Endothelial cell of umbilical vein (primary cell): ENCODE data around the gene SLC16A8. TPM values are rescaled to one million over a fixed set of nuclear protein-coding genes. Genes with fewer than 3 reads are reported as not detected.
A peak's percentile ranks its signal among the peaks of the same experiment; 100 is the strongest.

Source experiments
- BruUV-seq: library from RNA; stranded (reverse); fragments of 400-500 nt; replicated peaks from 2 replicates; lab custom pipeline; 2021; lab: Mats Ljungman, UMichigan
- CTCF ChIA-PET: fragments of 300-600, 350-600 bp; sonication (Branson Sonifier 250); formaldehyde crosslinking; loops from one replicate; lab custom pipeline; 2021; ENCODE audit warnings: antibody characterized with exemption, inconsistent platforms; lab: Charles Lee
- POLR2A ChIA-PET: fragments of 300-600, 350-600 bp; sonication (Branson Sonifier 250); formaldehyde crosslinking; loops from one replicate; lab custom pipeline; 2021; ENCODE audit warnings: antibody characterized with exemption, inconsistent platforms; lab: Charles Lee
- DNase-seq: peaks from one replicate; pipeline ENCODE4 v3.0.0-alpha.2; 2011; ENCODE audit warnings: low read depth, low spot score
- FAIRE-seq: peaks from 2 replicates; lab custom pipeline; 2011; peaks lifted over from hg19 to GRCh38; lab: Jason Lieb, UNC
- H2AFZ ChIP-seq: 2 replicates; pipeline ENCODE4 v1.6.0; 2012; ENCODE audit warnings: low read depth, low read length, control low read depth, inconsistent platforms
- H3K27ac ChIP-seq: 2 replicates; pipeline ENCODE4 v1.5.1; 2011; ENCODE audit warnings: low read depth, mild to moderate bottlenecking, control low read depth, low read length, moderate library complexity; ENCODE audit not compliant: insufficient read depth
- H3K27me3 ChIP-seq, 2 experiments: 2 replicates each; pipeline versions ENCODE4 v1.6.0 to v1.6.1; 2011; ENCODE audit warnings: low read length in 2 of 2, mixed read lengths in 1 of 2; ENCODE audit not compliant: control insufficient read depth in 2 of 2, insufficient read depth in 2 of 2
- H3K36me3 ChIP-seq, 2 experiments: 2 replicates in 1 of 2; 3 replicates in 1 of 2; pipeline ENCODE4 v1.5.1; 2011; ENCODE audit warnings: low read length in 2 of 2, mild to moderate bottlenecking in 1 of 2, moderate library complexity in 1 of 2; ENCODE audit not compliant: control insufficient read depth in 2 of 2, insufficient read depth in 2 of 2; ENCODE audit errors: extremely low read depth in 1 of 2
- H3K4me1 ChIP-seq: 3 replicates; pipeline ENCODE4 v1.5.1; 2011; ENCODE audit warnings: mild to moderate bottlenecking, low read length; ENCODE audit not compliant: control insufficient read depth, insufficient read depth; ENCODE audit errors: extremely low read depth
- H3K4me2 ChIP-seq: 2 replicates; pipeline ENCODE4 v1.6.1; 2011; ENCODE audit warnings: low read length, control low read depth, mixed read lengths; ENCODE audit not compliant: insufficient read depth
- H3K4me3 ChIP-seq, 3 experiments: fragments of 200-600 bp in 1 of 3; sonication (generic), shearing (Covaris generic) in 1 of 3; replicated peaks in 1 of 3; 2 replicates each; pipeline ENCODE4 v1.5.1; 2011 to 2016; ENCODE audit warnings: control low read depth in 3 of 3, low read length in 3 of 3, mild to moderate bottlenecking in 2 of 3, inconsistent platforms in 1 of 3, low read depth in 1 of 3, moderate library complexity in 1 of 3; ENCODE audit not compliant: insufficient read depth in 1 of 3
- H3K79me2 ChIP-seq: 2 replicates; pipeline ENCODE4 v1.6.0; 2012; ENCODE audit warnings: low read length, inconsistent platforms; ENCODE audit not compliant: control insufficient read depth, insufficient read depth
- H3K9ac ChIP-seq: replicated peaks from 2 replicates; pipeline ENCODE3; 2011; ENCODE audit warnings: low read length, control low read depth; ENCODE audit not compliant: insufficient read depth; ENCODE audit errors: extremely low read depth
- H3K9me1 ChIP-seq: replicated peaks from 3 replicates; pipeline ENCODE4 v1.6.0; 2011; ENCODE audit warnings: mild to moderate bottlenecking, low read length; ENCODE audit not compliant: control insufficient read depth, insufficient read depth; ENCODE audit errors: extremely low read depth
- H3K9me3 ChIP-seq: replicated peaks from 2 replicates; pipeline ENCODE4 v1.5.1; 2012; ENCODE audit warnings: low read length, inconsistent platforms; ENCODE audit not compliant: control insufficient read depth, insufficient read depth
- H4K20me1 ChIP-seq: replicated peaks from 2 replicates; pipeline ENCODE3; 2011; ENCODE audit warnings: mild to moderate bottlenecking, low read length; ENCODE audit not compliant: control insufficient read depth, insufficient read depth; ENCODE audit errors: extremely low read depth
- CTCF ChIP-seq, 2 donors: IDR thresholded peaks; 1 replicate in 1 of 2; 2 replicates in 1 of 2; pipeline ENCODE4 v1.5.1; 2011; ENCODE audit warnings: low read length in 2 of 2, mild to moderate bottlenecking in 2 of 2, moderate library complexity in 2 of 2, control low read depth in 1 of 2, inconsistent platforms in 1 of 2, low read depth in 1 of 2; ENCODE audit not compliant: insufficient read depth in 1 of 2; ENCODE audit errors: extremely low read depth in 1 of 2
- EZH2 ChIP-seq: IDR thresholded peaks from 2 replicates; pipeline ENCODE4 v1.6.1; 2012; ENCODE audit warnings: borderline replicate concordance, low read depth, mild to moderate bottlenecking, moderate library complexity, low read length, inconsistent platforms; ENCODE audit not compliant: severe bottlenecking
- FOS ChIP-seq: IDR thresholded peaks from 2 replicates; pipeline ENCODE4 v1.6.1; 2011; ENCODE audit warnings: mild to moderate bottlenecking, low read length, moderate library complexity, borderline replicate concordance; ENCODE audit not compliant: insufficient read depth
- GATA2 ChIP-seq: IDR thresholded peaks from 2 replicates; pipeline ENCODE4 v1.7.0; 2011; ENCODE audit warnings: low read depth, mild to moderate bottlenecking, moderate library complexity, mixed read lengths, low read length; ENCODE audit not compliant: insufficient read length, insufficient read depth
- JUN ChIP-seq: IDR thresholded peaks from 2 replicates; pipeline ENCODE4 v1.6.1; 2011; ENCODE audit warnings: borderline replicate concordance, low read depth; ENCODE audit not compliant: insufficient read length, insufficient read depth
- MAX ChIP-seq: IDR thresholded peaks from 2 replicates; pipeline ENCODE4 v1.6.1; 2011; ENCODE audit not compliant: insufficient read depth, insufficient read length
- MYC ChIP-seq: IDR thresholded peaks from one replicate; pipeline ENCODE4 v1.6.1; 2011; ENCODE audit warnings: mild to moderate bottlenecking, low read depth, low read length
- POLR2A ChIP-seq: IDR thresholded peaks from 2 replicates; pipeline ENCODE4 v1.6.1; 2012; ENCODE audit warnings: low read depth, mild to moderate bottlenecking, control low read depth, low read length
- POLR2AphosphoS5 ChIP-seq: IDR thresholded peaks from 2 replicates; pipeline ENCODE4 v1.6.1; 2012; ENCODE audit warnings: low read depth, mild to moderate bottlenecking, control low read depth, low read length, moderate library complexity; ENCODE audit not compliant: insufficient read depth
- dilution Hi-C: fragments of 300-500 bp; cut with MboI; formaldehyde crosslinking; loops from one replicate; pipeline ENCODE4 v1.15.0; 2019; ENCODE audit warnings: low sequenced_read_pairs; ENCODE audit not compliant: extremely low pct_ligation_motif_present
- intact Hi-C: fragments of 100-400 bp; cut with micrococcal nuclease; formaldehyde crosslinking; loops from one replicate; pipeline ENCODE4 v1.10.0; 2022
- polyA plus RNA-seq, 4 experiments: library from polyadenylated mRNA; depleted of rRNA in 3 of 4; stranded (reverse) in 3 of 4; unstranded in 1 of 4; fragments of >200 nt; gene quantifications; 2 replicates each; pipeline versions ENCODE4 v1.2.1 to v1.2.3, GENCODE V29; 2011 to 2012; ENCODE audit warnings: missing spikeins in 1 of 4
- total RNA-seq: library from RNA; stranded (reverse); gene quantifications from 2 replicates; pipeline ENCODE4 v1.2.3, GENCODE V29; 2021

The SLC16A8 gene
- total and polyA plus RNA-seq, 2 donors (not counting 3 experiments of a cell fraction or from before 2014, with no cell fraction given), result 0.14 TPM; not detected in 1

- H3K27me3 ChIP-seq, result peaks cover 9 to 12% of the 10 kb centered on the region in 2 experiments
- no peaks in the 10 kb centered on the region for H3K9me3 ChIP-seq
- intact Hi-C loops, result no loop called here
- dilution Hi-C loops, result no loop called here
- TF ChIP-seq EZH2 (peak; percentile 38), MAX (peak; percentile 40), JUN (no peak)
- H3K79me2 ChIP-seq, result no peaks in the 10 kb centered on the region
- BruUV-seq, result no TSS peak
- H3K27ac ChIP-seq, result no peak overlapping the region
- FAIRE-seq, result peak; percentile 40
- DNase-seq, result peak; percentile 43
- H3K9me1 ChIP-seq, result no peaks in the 10 kb centered on the region
- no peak overlapping the region for H3K9ac ChIP-seq
- H3K4me1 ChIP-seq, result peaks cover 5% of the 10 kb centered on the region
- H3K4me2 ChIP-seq, result peak overlapping the region; percentile 23
- no peaks in the 10 kb centered on the region for H3K36me3 ChIP-seq
- ChIA-PET POLR2A (no interaction called here), CTCF (interaction anchor here (1.2 kb wide), 1 partner anchor 157 kb away, joined by 3 read pairs; no protein-coding TSS in a partner anchor)
- H4K20me1 ChIP-seq, result no peaks in the 10 kb centered on the region
- peak overlapping the region; percentile 60 for H2AFZ ChIP-seq
- H3K4me3 ChIP-seq, result peak overlapping the region in 1 of 3 experiments; percentile 11
Observed at GRCh38 chr22:38080850-38081635, 2.9 kb downstream of the SLC16A8 start.

GRCh38 chr22:38080474-38080849 lies 3.5 kb downstream of the SLC16A8 start:
- H3K4me2 ChIP-seq, result no peak overlapping the region
- H3K4me3 ChIP-seq, result no peak overlapping the region
- H3K9ac ChIP-seq, result no peak overlapping the region
- intact Hi-C loops, result no loop called here
- H3K9me3 ChIP-seq, result no peaks in the 10 kb centered on the region
- H3K79me2 ChIP-seq, result no peaks in the 10 kb centered on the region
- no peak for TF ChIP-seq MAX
- no peak for TF ChIP-seq POLR2AphosphoS5
- no peak for TF ChIP-seq FOS
- TF ChIP-seq MYC, result no peak
- no peak for TF ChIP-seq EZH2
- no peak for TF ChIP-seq JUN
- no peak for TF ChIP-seq CTCF (IDR thresholded peaks at IDR 0.05; ENCODE audit: extremely low read depth in 1 of 2, insufficient read depth in 1 of 2, low read depth in 1 of 2, low read length in 2 of 2)
- no peak for TF ChIP-seq GATA2
- TF ChIP-seq POLR2A, result no peak
- dilution Hi-C loops, result no loop called here
- no TSS peak for BruUV-seq
- no peak overlapping the region for H3K27ac ChIP-seq
- peak overlapping the region; percentile 60 for H2AFZ ChIP-seq
- ChIA-PET POLR2A (no interaction called here), CTCF (no interaction called here)
- no peaks in the 10 kb centered on the region for H3K36me3 ChIP-seq
- peaks cover 9 to 12% of the 10 kb centered on the region in 2 experiments for H3K27me3 ChIP-seq
- no peaks in the 10 kb centered on the region for H3K9me1 ChIP-seq
- DNase-seq (no peak), FAIRE-seq (no peak)
- H3K4me1 ChIP-seq, result peaks cover 5% of the 10 kb centered on the region
- no peaks in the 10 kb centered on the region for H4K20me1 ChIP-seq
